ENCODE measurements around the gene OR10H1. TPM values are rescaled to one million over a fixed set of nuclear protein-coding genes. Genes with fewer than 3 reads are reported as not detected.
"Not testable (repeated sequence)": the region's sequence is repeated elsewhere in the genome, so short reads cannot be mapped to it uniquely, and the experiment has no call there.

OR10H1 gene
- total and polyA plus RNA-seq, 8 donors: 0.04 to 0.11 (median 0.09) TPM; not detected in 4

- H3K4me1 ChIP-seq: no peaks in the 10 kb centered on the region
- DNase-seq (no peak), ATAC-seq (no peak)
- intact Hi-C loops (cut with DNase I): no loop called here
- H3K36me3 ChIP-seq: no peaks in the 10 kb centered on the region
- H3K4me3 ChIP-seq: no peak within 1 kb of the TSS
- H3K9me3 ChIP-seq: no peaks in the 10 kb centered on the region
- no peak for TF ChIP-seq CTCF (IDR thresholded peaks at IDR 0.05)
- H3K27me3 ChIP-seq: peaks cover 0 to 25% of the 10 kb centered on the region in 2 donors
- H3K27ac ChIP-seq: no peak within 1 kb of the TSS
Observed at GRCh38 chr19:15787611-15788155, 27.8 kb downstream of the OR10H1 start, which contains the start of gene OR10H5. Gene OR10H5 (plus strand): TSS chr19:15787661. CDS start chr19:15794049, 6,388 bp downstream.

- H3K9me3 ChIP-seq; H3K27ac ChIP-seq; DNase-seq; H3K4me1 ChIP-seq; H3K27me3 ChIP-seq; intact Hi-C loops (cut with DNase I); H3K36me3 ChIP-seq; ATAC-seq; H3K4me3 ChIP-seq: not testable (repeated sequence)
Observed at GRCh38 chr19:15782896-15783295, 32.6 kb downstream of the OR10H1 start.

- ATAC-seq (no peak), DNase-seq (no peak)
- no peak for TF ChIP-seq CTCF (IDR thresholded peaks at IDR 0.05)
- Histone ChIP-seq H3K4me1 (no peaks in the 10 kb centered on the region), H3K27ac (no peak overlapping the region), H3K9me3 (no peaks in the 10 kb centered on the region), H3K27me3 (peaks cover 0 to under 1% of the 10 kb centered on the region in 2 donors), H3K4me3 (no peak overlapping the region), H3K36me3 (no peaks in the 10 kb centered on the region)
- intact Hi-C loops (cut with DNase I): no loop called here
Observed at GRCh38 chr19:15782211-15782610, 33.3 kb downstream of the OR10H1 start.

GRCh38 chr19:15781661-15782060 is 33.8 kb downstream of the OR10H1 start:
- DNase-seq: no peak
- H3K9me3 ChIP-seq: no peaks in the 10 kb centered on the region
- no peaks in the 10 kb centered on the region for H3K36me3 ChIP-seq
- intact Hi-C loops (cut with DNase I): no loop called here
- no peak overlapping the region for H3K4me3 ChIP-seq
- no peak for ATAC-seq
- H3K4me1 ChIP-seq: no peaks in the 10 kb centered on the region
- no peak overlapping the region for H3K27ac ChIP-seq
- H3K27me3 ChIP-seq: no peaks in the 10 kb centered on the region
- no peak for TF ChIP-seq CTCF (IDR thresholded peaks at IDR 0.05)

- peak overlapping the region in 1 of 2 donors; percentile 47 for H3K27ac ChIP-seq
- no peaks in the 10 kb centered on the region for H3K4me1 ChIP-seq
- no peak for TF ChIP-seq CTCF (IDR thresholded peaks at IDR 0.05)
- intact Hi-C loops (cut with DNase I): no loop called here
- no peaks in the 10 kb centered on the region for H3K36me3 ChIP-seq
- H3K4me3 ChIP-seq: no peak overlapping the region
- no peaks in the 10 kb centered on the region for H3K9me3 ChIP-seq
- ATAC-seq (no peak), DNase-seq (no peak)
- H3K27me3 ChIP-seq: peaks cover 0 to 3% of the 10 kb centered on the region in 2 donors
Observed at GRCh38 chr19:15780610-15781418, 34.6 kb downstream of the OR10H1 start.

All from left lung (tissue), 10 donors.